CD4-positive, alpha-beta T cell (primary cell): ENCODE measurements around the gene SPINK6. TPM values are rescaled to one million over a fixed set of nuclear protein-coding genes. Genes with fewer than 3 reads are reported as not detected.

Experiments
- ATAC-seq: fragments of 200-7000 bp; cut with Tn5 transposase; one replicate; pipeline ENCODE4 v1.10.0; 2022; ENCODE audit warnings: mild to moderate bottlenecking; ENCODE audit not compliant: poor library complexity
- CTCF ChIA-PET: fragments of 350-600 bp; sonication (Branson Sonifier 250); formaldehyde crosslinking; loops from one replicate; lab custom pipeline; 2021; ENCODE audit warnings: antibody characterized with exemption, inconsistent platforms; lab: Charles Lee
- POLR2A ChIA-PET: fragments of 350-600 bp; sonication (Branson Sonifier 250); formaldehyde crosslinking; loops from one replicate; lab custom pipeline; 2021; ENCODE audit warnings: antibody characterized with exemption, inconsistent platforms; lab: Charles Lee
- DNase-seq, 14 experiments: peaks; one replicate each; pipeline ENCODE4 v3.0.0-alpha.2; 2013 to 2020; ENCODE audit warnings: mixed read lengths in 2 of 14
- H3K27ac ChIP-seq, 2 donors: one replicate each; pipeline versions ENCODE4 v1.5.1 to v1.7.0; 2013; ENCODE audit warnings: low read length in 2 of 2, low read depth in 1 of 2, mild to moderate bottlenecking in 1 of 2
- H3K27me3 ChIP-seq, 2 experiments: 1 replicate in 1 of 2; 2 replicates in 1 of 2; pipeline versions ENCODE4 v1.6.1 to v1.7.0; 2013; ENCODE audit warnings: low read length in 2 of 2, control low read depth in 1 of 2, mild to moderate bottlenecking in 1 of 2, moderate library complexity in 1 of 2; ENCODE audit not compliant: insufficient read depth in 2 of 2, control insufficient read depth in 1 of 2
- H3K36me3 ChIP-seq: one replicate; pipeline ENCODE4 v1.6.1; 2013; ENCODE audit warnings: low read length, control low read depth; ENCODE audit not compliant: insufficient read depth
- H3K4me1 ChIP-seq: one replicate; pipeline ENCODE4 v1.6.1; 2013; ENCODE audit warnings: low read length, control low read depth; ENCODE audit not compliant: insufficient read depth
- H3K4me3 ChIP-seq: one replicate; pipeline ENCODE4 v1.5.1; 2013; ENCODE audit warnings: mild to moderate bottlenecking, low read length, moderate library complexity
- H3K9me3 ChIP-seq, 2 experiments: 1 replicate in 1 of 2; 2 replicates in 1 of 2; pipeline versions ENCODE4 v1.6.1 to v1.7.0; 2013; ENCODE audit warnings: low read length in 2 of 2, mild to moderate bottlenecking in 2 of 2, control low read depth in 1 of 2, moderate library complexity in 1 of 2; ENCODE audit not compliant: control insufficient read depth in 1 of 2, insufficient read depth in 1 of 2
- H3K27ac Mint-ChIP-seq: one replicate; pipeline ENCODE4 v1.8.0; 2020; ENCODE audit warnings: mixed read lengths
- H3K27me3 Mint-ChIP-seq: one replicate; pipeline ENCODE4 v1.8.0; 2021; ENCODE audit warnings: mixed read lengths
- H3K36me3 Mint-ChIP-seq: one replicate; pipeline ENCODE4 v1.8.0; 2021; ENCODE audit warnings: low read depth, mixed read lengths
- H3K4me1 Mint-ChIP-seq: one replicate; pipeline ENCODE4 v1.8.0; 2021; ENCODE audit warnings: low read depth, mixed read lengths
- H3K4me3 Mint-ChIP-seq: one replicate; pipeline ENCODE4 v1.8.0; 2020; ENCODE audit warnings: mild to moderate bottlenecking, mixed read lengths
- H3K9me3 Mint-ChIP-seq: one replicate; pipeline ENCODE4 v1.8.0; 2020; ENCODE audit warnings: mixed read lengths
- intact Hi-C, 2 experiments: fragments of 100-400 bp; cut with DNase I in 1 of 2; cut with micrococcal nuclease in 1 of 2; formaldehyde crosslinking; loops; one replicate each; pipeline versions ENCODE4 v1.15.1 to v1.9.0; 2023 to 2025; cut with DNase I, micrococcal nuclease
- total RNA-seq, 174 experiments: library from RNA in 2 of 174; stranded (reverse) in 2 of 174; gene quantifications; one replicate each; pipeline ENCODE4 v1.2.3 and lab custom pipeline; 2021 to 2026
- TF ChIP-seq, protein P1 (sequence below): fragments of 200-600 bp; IDR thresholded peaks from one replicate; pipeline ENCODE4 v1.8.0; 2022; ENCODE audit warnings: antibody characterized with exemption, mild to moderate bottlenecking

The SPINK6 gene
- total RNA-seq, 2 experiments from 2014 or later, result not detected

GRCh38 chr5:148205865-148206264 is 3.0 kb downstream of the SPINK6 start:
- intact Hi-C loops, result no loop called here
- DNase-seq, result no peak
- Mint-ChIP-seq H3K27ac (no peak overlapping the region), H3K9me3 (no peaks in the 10 kb centered on the region), H3K4me3 (no peak overlapping the region), H3K27me3 (peaks cover 11% of the 10 kb centered on the region), H3K4me1 (no peaks in the 10 kb centered on the region), H3K36me3 (no peaks in the 10 kb centered on the region)
- no peaks in the 10 kb centered on the region for H3K9me3 ChIP-seq
- ChIA-PET CTCF (no interaction called here), POLR2A (no interaction called here)
- no peaks in the 10 kb centered on the region for H3K36me3 ChIP-seq
- no peak overlapping the region for H3K27ac ChIP-seq
- no peak for ATAC-seq
- no peaks in the 10 kb centered on the region for H3K27me3 ChIP-seq
- no peak overlapping the region for H3K4me3 ChIP-seq
- TF ChIP-seq, protein P1, sequence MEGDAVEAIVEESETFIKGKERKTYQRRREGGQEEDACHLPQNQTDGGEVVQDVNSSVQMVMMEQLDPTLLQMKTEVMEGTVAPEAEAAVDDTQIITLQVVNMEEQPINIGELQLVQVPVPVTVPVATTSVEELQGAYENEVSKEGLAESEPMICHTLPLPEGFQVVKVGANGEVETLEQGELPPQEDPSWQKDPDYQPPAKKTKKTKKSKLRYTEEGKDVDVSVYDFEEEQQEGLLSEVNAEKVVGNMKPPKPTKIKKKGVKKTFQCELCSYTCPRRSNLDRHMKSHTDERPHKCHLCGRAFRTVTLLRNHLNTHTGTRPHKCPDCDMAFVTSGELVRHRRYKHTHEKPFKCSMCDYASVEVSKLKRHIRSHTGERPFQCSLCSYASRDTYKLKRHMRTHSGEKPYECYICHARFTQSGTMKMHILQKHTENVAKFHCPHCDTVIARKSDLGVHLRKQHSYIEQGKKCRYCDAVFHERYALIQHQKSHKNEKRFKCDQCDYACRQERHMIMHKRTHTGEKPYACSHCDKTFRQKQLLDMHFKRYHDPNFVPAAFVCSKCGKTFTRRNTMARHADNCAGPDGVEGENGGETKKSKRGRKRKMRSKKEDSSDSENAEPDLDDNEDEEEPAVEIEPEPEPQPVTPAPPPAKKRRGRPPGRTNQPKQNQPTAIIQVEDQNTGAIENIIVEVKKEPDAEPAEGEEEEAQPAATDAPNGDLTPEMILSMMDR, result no peak
- no peaks in the 10 kb centered on the region for H3K4me1 ChIP-seq

DNA sequence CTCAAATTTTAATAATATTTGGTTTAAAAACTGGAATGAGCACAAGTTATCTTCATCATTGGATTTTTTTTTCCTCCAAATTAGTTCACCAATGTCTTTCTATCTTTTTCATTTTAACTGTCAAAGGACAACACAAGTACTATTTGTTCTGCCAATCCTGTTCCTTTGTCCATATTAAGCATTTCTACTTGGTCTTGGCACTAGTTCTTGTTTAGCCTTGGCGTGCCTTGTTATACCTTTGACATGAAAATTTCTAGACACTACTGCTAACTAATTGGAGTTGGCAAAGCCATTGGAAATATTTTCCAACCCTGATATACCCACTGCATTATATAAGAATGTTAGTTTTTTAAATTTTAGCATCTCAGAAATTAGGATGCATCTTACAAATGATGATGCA is 3.8 kb downstream of the SPINK6 start:
- Mint-ChIP-seq H3K4me1 (no peaks in the 10 kb centered on the region), H3K36me3 (no peaks in the 10 kb centered on the region), H3K4me3 (no peak overlapping the region), H3K27me3 (peaks cover 17% of the 10 kb centered on the region), H3K9me3 (no peaks in the 10 kb centered on the region), H3K27ac (no peak overlapping the region)
- intact Hi-C loops, result no loop called here
- H3K9me3 ChIP-seq, result no peaks in the 10 kb centered on the region
- TF ChIP-seq, protein P1, result no peak
- ChIA-PET POLR2A (no interaction called here), CTCF (no interaction called here)
- ATAC-seq (no peak), DNase-seq (no peak)
- no peak overlapping the region for H3K4me3 ChIP-seq
- no peaks in the 10 kb centered on the region for H3K27me3 ChIP-seq
- no peak overlapping the region for H3K27ac ChIP-seq
- no peaks in the 10 kb centered on the region for H3K4me1 ChIP-seq
- H3K36me3 ChIP-seq, result no peaks in the 10 kb centered on the region

- POLR2A ChIA-PET, result no interaction called here
These were observed 5.4 kb downstream of the SPINK6 start for GRCh38 chr5:148208226-148208625.

More at GRCh38 chr5:148208226-148208625, 5.4 kb downstream of the SPINK6 start:
- intact Hi-C loops, result no loop called here
- H3K9me3 Mint-ChIP-seq, result no peaks in the 10 kb centered on the region
- peaks cover 20% of the 10 kb centered on the region for H3K27me3 Mint-ChIP-seq
- Histone ChIP-seq H3K9me3 (no peaks in the 10 kb centered on the region), H3K4me3 (no peak overlapping the region), H3K27ac (no peak overlapping the region), H3K4me1 (no peaks in the 10 kb centered on the region), H3K36me3 (no peaks in the 10 kb centered on the region), H3K27me3 (no peaks in the 10 kb centered on the region)
- H3K27ac Mint-ChIP-seq, result no peak overlapping the region
- no peaks in the 10 kb centered on the region for H3K4me1 Mint-ChIP-seq
- no peak overlapping the region for H3K4me3 Mint-ChIP-seq
- no peak for ATAC-seq
- TF ChIP-seq, protein P1, result no peak
- CTCF ChIA-PET, result no interaction called here
- H3K36me3 Mint-ChIP-seq, result no peaks in the 10 kb centered on the region
- no peak for DNase-seq
